Glomerular visceral epithelial cell (primary cell): ENCODE data around the gene SPESP1.

Source experiments
- DNase-seq: peaks from one replicate; pipeline ENCODE4 v3.0.0-alpha.2; 2016; ENCODE audit errors: extremely low spot score

The SPESP1 gene

DNA sequence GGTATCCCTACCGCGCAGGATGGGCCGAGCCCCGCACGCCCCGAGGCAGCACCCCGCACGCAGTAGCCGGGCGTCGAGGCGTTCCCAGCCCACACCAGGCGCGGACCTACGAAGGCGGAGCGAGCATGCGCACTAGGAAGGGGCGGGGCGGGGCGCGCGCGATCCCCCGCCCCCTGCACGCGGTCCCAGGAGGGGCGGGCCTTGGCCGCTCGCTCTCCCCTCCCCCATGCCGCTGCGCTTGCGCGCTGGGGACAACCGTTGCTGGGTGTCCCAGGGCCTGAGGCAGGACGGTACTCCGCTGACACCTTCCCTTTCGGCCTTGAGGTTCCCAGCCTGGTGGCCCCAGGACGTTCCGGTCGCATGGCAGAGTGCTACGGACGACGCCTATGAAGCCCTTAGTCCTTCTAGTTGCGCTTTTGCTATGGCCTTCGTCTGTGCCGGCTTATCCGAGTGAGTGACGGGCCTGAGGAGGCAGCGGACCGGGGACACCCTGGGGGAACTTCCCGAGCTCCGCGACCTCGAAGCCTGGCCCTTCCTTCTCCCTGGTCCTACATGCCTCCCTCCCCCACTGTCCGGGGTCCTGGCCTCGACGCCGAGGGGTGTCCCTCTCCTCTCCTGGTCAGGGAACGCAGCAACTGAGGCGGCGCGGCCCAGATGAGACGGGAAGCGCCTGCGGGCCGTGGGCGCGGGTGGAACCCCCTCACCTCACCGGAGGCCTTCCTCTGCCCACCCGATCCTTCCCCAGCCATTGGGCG is at the start of gene SPESP1:
TSS of gene SPESP1 (plus strand) at position 258 of the 755 bp plus-strand sequence. CDS start at position 387, 129 bp downstream.
- peak; percentile 76 for DNase-seq

GRCh38 chr15:68885070-68885469 is 45.3 kb upstream of the SPESP1 start:
- peak; percentile 40 for DNase-seq

GRCh38 chr15:68887120-68887519 is 43.2 kb upstream of the SPESP1 start:
- no peak for DNase-seq

DNA sequence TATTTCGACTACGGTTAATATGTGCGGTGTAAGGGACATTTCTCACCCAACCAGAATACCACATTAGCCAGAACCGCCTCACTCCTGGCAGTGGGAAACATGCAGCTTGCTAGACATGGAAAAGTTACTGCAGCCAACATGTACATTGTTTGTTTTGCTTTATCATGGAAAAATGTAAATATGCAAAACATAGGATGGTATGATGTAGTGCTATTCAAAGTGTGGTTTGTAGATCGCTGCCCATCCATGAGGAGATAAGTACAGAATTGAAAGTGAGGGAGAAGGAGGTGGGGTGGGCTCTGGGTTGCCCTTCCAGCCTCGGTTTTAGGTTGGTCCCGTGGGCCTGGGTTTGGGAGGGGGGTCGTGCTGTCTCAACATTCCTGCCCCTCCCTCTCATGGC is 42.5 kb upstream of the SPESP1 start:
- no peak for DNase-seq

- no peak for DNase-seq
Observed at GRCh38 chr15:68888419-68888818, 41.9 kb upstream of the SPESP1 start.

- no peak for DNase-seq
Observed at GRCh38 chr15:68894208-68894607, 36.1 kb upstream of the SPESP1 start.

GRCh38 chr15:68896178-68896577 is 34.1 kb upstream of the SPESP1 start:
- DNase-seq, result no peak

GRCh38 chr15:68897016-68897415 is 33.3 kb upstream of the SPESP1 start:
- no peak for DNase-seq

- no peak for DNase-seq
Observed at GRCh38 chr15:68900027-68900426, 30.3 kb upstream of the SPESP1 start.

DNA sequence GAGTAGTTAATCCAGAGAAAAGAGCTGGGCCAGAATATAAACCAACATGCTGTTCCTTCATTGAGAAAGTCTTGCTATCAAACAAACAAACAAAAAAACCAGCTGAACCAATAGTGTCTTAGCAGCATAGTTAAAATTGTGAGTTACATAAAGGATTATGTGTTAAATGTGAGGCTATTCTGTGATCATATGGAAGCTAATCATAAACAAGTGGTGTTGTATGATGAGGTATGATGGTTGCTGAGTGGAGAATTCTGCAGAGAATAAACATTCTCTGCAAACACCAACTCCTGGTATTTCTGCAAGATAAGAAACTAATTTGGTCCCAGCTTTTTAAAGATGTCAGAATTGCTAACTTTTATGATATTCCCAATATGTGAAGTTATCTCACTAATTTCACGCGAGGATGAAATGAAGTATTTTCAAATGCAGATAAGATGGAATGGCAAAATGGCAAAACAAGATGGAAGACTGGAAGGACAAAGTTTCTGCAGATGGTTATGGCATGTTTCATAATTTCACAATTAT is 22.9 kb upstream of the SPESP1 start:
- DNase-seq, result no peak

DNA sequence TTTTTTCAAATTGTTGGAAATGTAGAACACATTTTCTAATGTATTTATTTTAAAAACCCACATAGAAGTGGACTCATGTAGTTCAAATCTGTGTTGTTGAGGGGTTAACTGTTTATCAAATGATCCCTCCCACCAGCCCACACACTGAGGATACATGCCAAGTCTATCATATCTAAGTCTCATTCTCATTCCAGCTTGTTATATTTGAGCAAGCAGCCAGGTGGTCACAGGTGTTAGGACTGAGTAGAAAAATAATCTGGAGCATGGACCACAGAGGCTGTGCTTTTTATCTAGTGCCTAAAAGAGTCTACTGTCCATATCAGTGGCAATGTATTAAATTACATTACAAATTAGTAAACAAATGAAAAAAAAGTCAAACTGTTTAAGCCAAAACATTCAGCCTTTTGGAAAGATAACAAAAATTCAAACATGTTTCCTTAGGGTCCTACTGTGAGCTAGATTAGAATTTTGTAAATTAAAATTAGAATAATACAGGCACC is 20.7 kb upstream of the SPESP1 start:
- DNase-seq, result no peak

DNA sequence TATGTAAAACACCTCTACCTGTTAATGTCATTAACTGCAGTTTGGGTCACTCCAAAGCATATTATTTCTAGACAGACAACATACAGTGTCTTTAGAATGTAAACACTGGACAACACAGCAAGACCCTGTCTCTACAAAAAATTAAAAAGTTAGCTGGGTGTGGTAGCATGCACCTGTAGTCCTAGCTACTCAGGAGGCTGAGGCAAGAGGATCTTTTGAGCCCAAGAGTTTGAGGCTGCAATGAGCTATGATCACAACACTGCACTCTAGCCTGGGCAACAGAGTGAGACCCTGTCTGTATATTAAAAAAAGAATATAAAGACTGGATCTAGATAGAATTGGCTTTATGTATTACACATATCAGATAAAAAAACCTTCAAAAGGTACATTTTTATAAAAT is 20.0 kb upstream of the SPESP1 start:
- no peak for DNase-seq

DNA sequence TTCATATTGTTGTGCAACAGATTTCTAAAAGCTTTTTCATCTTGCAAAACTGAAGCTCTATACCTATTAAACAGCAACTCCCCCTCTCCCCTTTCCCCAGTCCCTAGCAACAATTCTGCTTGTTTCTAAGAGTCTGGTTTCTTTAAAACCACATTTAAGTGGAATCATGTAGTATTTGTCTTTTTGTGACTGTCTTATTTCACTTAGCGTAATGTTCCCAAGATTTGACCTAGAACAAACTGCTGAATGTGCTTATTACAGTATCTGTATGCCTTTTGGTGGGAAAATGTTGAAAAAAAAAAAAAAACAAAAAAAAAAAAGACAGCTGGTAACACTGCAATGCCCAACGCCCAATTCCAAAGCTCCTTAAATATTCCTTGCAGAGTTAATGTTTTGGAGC is 19.5 kb upstream of the SPESP1 start:
- DNase-seq, result no peak

DNA sequence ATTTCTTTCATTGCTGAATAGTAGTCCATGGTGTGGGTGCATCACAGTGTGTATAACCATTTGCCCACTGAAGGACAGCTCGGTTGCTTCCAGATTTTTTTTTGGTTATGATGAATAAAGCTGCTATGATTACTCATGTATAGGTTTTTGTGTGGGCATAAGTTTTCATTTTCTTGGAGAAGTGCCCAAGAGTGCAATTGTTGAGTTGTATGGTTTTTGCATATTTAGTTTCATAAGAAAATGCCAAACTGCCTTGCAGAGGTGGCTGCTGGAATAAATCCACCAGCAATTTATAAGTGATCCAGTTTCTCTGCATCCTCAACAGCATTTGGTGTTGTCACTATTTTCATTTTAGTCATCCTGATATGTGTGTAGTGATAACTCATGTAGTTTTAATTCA is 8.4 kb upstream of the SPESP1 start:
- no peak for DNase-seq

DNA sequence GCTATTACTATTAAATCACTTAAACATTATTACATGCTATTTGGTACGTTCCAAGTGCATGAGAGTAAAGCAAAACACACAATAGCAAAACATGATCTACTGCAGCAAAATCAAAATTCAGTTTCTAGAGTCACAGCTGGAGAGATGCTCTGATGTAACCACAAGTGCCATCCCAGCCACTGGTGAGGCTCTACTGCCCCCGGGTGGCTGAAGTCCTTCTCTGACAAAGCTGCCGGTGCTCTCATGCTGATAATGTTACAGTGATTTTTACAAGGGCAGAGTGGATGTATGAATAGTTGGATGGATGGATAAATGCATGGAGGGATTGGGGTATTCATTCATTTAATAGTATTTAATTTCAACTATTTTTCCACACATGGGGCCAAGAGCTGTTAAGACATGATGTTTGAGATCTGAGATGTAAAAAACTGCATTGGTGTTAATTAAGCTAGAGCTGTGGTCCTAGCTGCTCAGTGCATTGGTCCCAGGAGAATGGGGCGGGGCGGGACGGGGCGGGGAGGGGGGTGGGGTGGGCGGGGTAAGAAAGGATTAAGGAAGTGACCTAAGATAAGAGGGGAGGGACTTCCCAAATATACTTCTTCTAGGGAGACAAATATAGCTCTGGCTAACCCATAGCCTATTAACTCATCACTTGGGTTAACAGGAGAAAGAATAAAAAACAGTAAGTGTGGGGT is 5.3 kb upstream of the SPESP1 start:
- DNase-seq, result peak; percentile 74

GRCh38 chr15:68933001-68933400 is 2.7 kb downstream of the SPESP1 start:
- no peak for DNase-seq

- no peak for DNase-seq
Observed at GRCh38 chr15:68934341-68934740, 4.0 kb downstream of the SPESP1 start.

GRCh38 chr15:68935400-68935937 is 5.1 kb downstream of the SPESP1 start:
- DNase-seq, result no peak

DNA sequence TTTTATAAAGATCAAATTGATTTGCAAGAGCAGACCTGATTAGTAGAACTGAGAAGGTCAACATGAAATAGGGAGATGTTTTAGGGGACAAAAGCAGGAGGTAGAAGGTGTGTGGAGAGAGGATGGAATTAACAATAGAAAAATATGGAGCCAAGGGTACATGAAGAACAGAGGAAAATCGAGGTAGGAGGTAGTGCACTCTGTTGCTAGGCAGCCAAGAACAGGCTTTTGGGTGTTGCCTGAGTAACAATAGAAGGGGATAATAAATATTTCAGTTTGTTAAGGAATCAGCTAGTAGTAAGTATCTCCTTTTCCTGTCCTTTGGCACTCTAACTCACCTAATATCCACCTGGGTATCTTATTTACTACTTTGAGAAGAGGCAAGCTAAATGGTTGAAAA is 9.2 kb downstream of the SPESP1 start:
- DNase-seq, result no peak

- no peak for DNase-seq
Observed at GRCh38 chr15:68951813-68952212, 21.5 kb downstream of the SPESP1 start.

DNA sequence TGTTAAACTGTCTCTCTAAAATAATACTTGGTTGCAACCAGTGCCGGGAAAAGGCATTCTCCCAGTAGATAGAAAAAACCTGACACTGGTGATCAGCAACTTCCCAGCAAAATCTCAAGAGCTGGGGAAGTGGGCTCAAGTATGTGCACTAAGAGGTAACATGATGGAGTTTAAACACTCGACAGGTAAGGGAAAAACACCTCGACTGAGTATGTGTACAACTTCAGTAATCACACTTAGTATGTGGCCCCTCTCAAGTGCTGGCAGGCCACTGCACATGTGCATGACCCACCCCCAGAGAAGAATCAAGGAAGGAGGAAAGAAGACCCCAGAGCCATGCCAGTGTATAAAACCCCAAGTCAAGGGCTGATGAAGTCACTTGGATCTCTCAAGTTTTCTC is 27.4 kb downstream of the SPESP1 start:
- no peak for DNase-seq

- no peak for DNase-seq
Observed at GRCh38 chr15:68958597-68958996, 28.3 kb downstream of the SPESP1 start.

GRCh38 chr15:68962465-68962864 is 32.1 kb downstream of the SPESP1 start:
- no peak for DNase-seq
